Measurements from ENCODE around the gene TUT1. TPM values are rescaled to one million over a fixed set of nuclear protein-coding genes. Genes with fewer than 3 reads are reported as not detected.

TUT1 gene
- total and polyA plus RNA-seq, 2 of the 4 experiments (the other 2 are of a cell fraction): 4.3 to 10.1 TPM

DNA sequence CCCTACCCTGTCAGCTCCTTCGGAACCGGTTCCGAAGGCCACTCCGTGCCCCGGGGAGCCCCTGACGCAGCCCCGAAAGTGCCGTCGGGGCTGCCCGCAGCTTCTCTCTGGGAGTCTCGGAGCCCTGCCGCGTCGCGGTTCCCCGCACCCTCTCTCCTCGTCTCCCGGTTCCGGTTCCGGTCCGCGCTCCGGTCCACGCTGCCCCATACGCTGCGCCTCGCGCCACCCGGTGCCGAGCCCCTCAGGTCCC is 9.7 kb upstream of the TUT1 start:
- H4K20me1 ChIP-seq (ENCODE audit: insufficient read depth, low read length): peaks cover 17% of the 10 kb centered on the region; the same call in 1 of the 2 replicates
- peaks cover 7% of the 10 kb centered on the region for H3K4me1 ChIP-seq (ENCODE audit: control insufficient read depth, insufficient read depth, low read length)
- dilution Hi-C loops (cut with HindIII; ENCODE audit: low sequenced_read_pairs, unreplicated experiment): no loop called here
- no TSS peak for BruUV-seq (replicated peaks)
- peak overlapping the region; percentile 92 for H2BK5ac ChIP-seq (ENCODE audit: low read depth, low read length, poor library complexity, severe bottlenecking)
- ChIA-PET POLR2A (ENCODE audit: unreplicated experiment) (interaction anchor here (1.4 to 1.7 kb wide), 2 partner anchors 9 to 64 kb away, joined by 3 to 7 read pairs; partner anchors contain the start of genes C11orf98, CSKMT and TUT1), CTCF (no interaction called here)
- H4K5ac ChIP-seq (ENCODE audit: low read depth, low read length): peak overlapping the region; percentile 22
- peak overlapping the region; percentile 97 for H3K27ac ChIP-seq (ENCODE audit: insufficient read depth, low read length)
- H3K36me3 ChIP-seq (ENCODE audit: control insufficient read depth, insufficient read depth, low read length): peaks cover 37% of the 10 kb centered on the region
- peak overlapping the region; percentile 86 for H3K4ac ChIP-seq (ENCODE audit: low read depth, low read length)
- peak overlapping the region; percentile 32 to 83; a peak in 3 of 4 replicates for H4K8ac ChIP-seq (ENCODE audit: low read depth in 2 of 2, low read length in 2 of 2)
- TF ChIP-seq MAFK (IDR thresholded peaks at IDR 0.05; ENCODE audit: low read depth, low read length): no peak
- TF ChIP-seq MXI1 (IDR thresholded peaks at IDR 0.05; ENCODE audit: borderline replicate concordance, low read depth, low read length): peak; percentile 60; the same call in 1 of the 2 replicates
- no peak for TF ChIP-seq BHLHE40 (IDR thresholded peaks at IDR 0.05; ENCODE audit: low read depth, low read length)
- ATAC-seq (ENCODE audit: low read depth) (peak; percentile 22), DNase-seq (no peak)
- no peak overlapping the region for H2BK20ac ChIP-seq (ENCODE audit: low read depth, low read length)
- H3K9me3 ChIP-seq (ENCODE audit: control insufficient read depth, insufficient read depth, low read length): no peaks in the 10 kb centered on the region
- H2AK9ac ChIP-seq (replicated peaks; ENCODE audit: low read depth, low read length, poor library complexity): peak overlapping the region; percentile 99
- peak overlapping the region; percentile 33; the same call in 1 of the 2 replicates for H3K18ac ChIP-seq (ENCODE audit: low read depth, low read length)
- H3K4me3 ChIP-seq (ENCODE audit: insufficient read depth, low read depth, low read length): peak overlapping the region; percentile 87
- WGBS, 2 experiments (ENCODE audit: extremely low coverage in 2 of 2, insufficient read length in 1 of 2): 1% methylated on average over 15 of the region's 30 CpGs; no CpG with 5 or more reads in 1 of the 2 experiments
- no peak overlapping the region for H2BK15ac ChIP-seq (ENCODE audit: low read depth, low read length)
- H3K23ac ChIP-seq (ENCODE audit: low read depth, low read length): peak overlapping the region; percentile 91
- peak overlapping the region; percentile 90 for H3K9ac ChIP-seq (ENCODE audit: low read depth, low read length)
- peak overlapping the region; percentile 90 for H3K56ac ChIP-seq (ENCODE audit: extremely low read depth, insufficient read depth, low read length)
- peak overlapping the region; percentile 74 for H4K91ac ChIP-seq (ENCODE audit: insufficient read depth, low read depth, low read length)
- H3K4me2 ChIP-seq (ENCODE audit: low read depth, low read length): peak overlapping the region; percentile 91
- intact Hi-C loops (cut with micrococcal nuclease): no loop called here
- H2BK120ac ChIP-seq (ENCODE audit: low read depth, low read length): peak overlapping the region; percentile 34; the same call in 1 of the 2 replicates
- H3K9me1 ChIP-seq (ENCODE audit: insufficient read depth, low read length): peaks cover 5% of the 10 kb centered on the region
- peak overlapping the region; percentile 72 for H2AK5ac ChIP-seq (ENCODE audit: low read depth, low read length)
- H2AFZ ChIP-seq (replicated peaks; ENCODE audit: low read length, poor library complexity): peak overlapping the region; percentile 87
- in situ Hi-C loops (cut with MboI; ENCODE audit: low sequenced_read_pairs): no loop called here
- H3K27me3 ChIP-seq (ENCODE audit: control insufficient read depth, insufficient read depth, low read length): no peaks in the 10 kb centered on the region
- H3K14ac ChIP-seq (replicated peaks; ENCODE audit: low read depth, low read length): peak overlapping the region; percentile 80
- H3K79me1 ChIP-seq (ENCODE audit: low read depth in 1 of 2, low read length in 2 of 2): peaks cover 15 to 44% of the 10 kb centered on the region in 2 experiments
